HepG2 (cell line): ENCODE results near the gene HOXC5. TPM values are rescaled to one million over a fixed set of nuclear protein-coding genes. Genes with fewer than 3 reads are reported as not detected.

Experiments
- ATAC-seq: fragments of 200-7000 bp; cut with Tn5 transposase; 3 replicates; pipeline ENCODE4 v1.9.1; 2020; ENCODE audit warnings: mild to moderate bottlenecking, moderate library complexity
- BruUV-seq: library from RNA; stranded (reverse); fragments of 400-500 nt; replicated peaks from 2 replicates; lab custom pipeline; 2021; lab: Mats Ljungman, UMichigan
- CTCF ChIA-PET: fragments of 300-600 bp; formaldehyde crosslinking; extraction: SDS; loops from one replicate; lab custom pipeline; 2021; ENCODE audit warnings: low total read pairs, inconsistent platforms, low intra/inter-chr PET ratio; lab: Yijun Ruan, JAX
- POLR2A ChIA-PET: fragments of 350-600 bp; sonication (Branson Sonifier 250); formaldehyde crosslinking; loops from one replicate; lab custom pipeline; 2020; ENCODE audit warnings: antibody characterized with exemption, inconsistent platforms; lab: Yijun Ruan, JAX
- DNase-seq: peaks from one replicate; pipeline ENCODE4 v3.0.0-alpha.2; 2015; ENCODE audit warnings: low spot score
- FAIRE-seq: peaks from 3 replicates; lab custom pipeline; 2011; peaks lifted over from hg19 to GRCh38; lab: Jason Lieb, UNC
- H2AFZ ChIP-seq: one replicate; pipeline ENCODE4 v1.6.1; 2011; ENCODE audit warnings: low read length, inconsistent platforms
- H3K27ac ChIP-seq: fragments of 300-600 bp; 3 replicates; pipeline ENCODE4 v1.8.0; 2011; ENCODE audit warnings: mixed run types, mild to moderate bottlenecking, mixed read lengths, low read length, inconsistent platforms; ENCODE audit not compliant: insufficient read depth; ENCODE audit errors: extremely low read length
- H3K27me3 ChIP-seq, 2 experiments: fragments of 200-600 bp in 1 of 2; 2 replicates in 1 of 2; 3 replicates in 1 of 2; pipeline versions ENCODE4 v1.6.0 to v1.8.0; 2011; ENCODE audit warnings: low read length in 2 of 2, mild to moderate bottlenecking in 2 of 2, moderate library complexity in 2 of 2, inconsistent platforms in 1 of 2; ENCODE audit not compliant: insufficient read depth in 2 of 2, control insufficient read depth in 1 of 2
- H3K36me3 ChIP-seq, 2 experiments: fragments of 200-600 bp in 1 of 2; replicated peaks in 1 of 2; 2 replicates in 1 of 2; 3 replicates in 1 of 2; pipeline versions ENCODE4 v1.5.1 to v1.8.0; 2011; ENCODE audit warnings: low read length in 2 of 2, inconsistent platforms in 1 of 2; ENCODE audit not compliant: insufficient read depth in 2 of 2, control insufficient read depth in 1 of 2
- H3K4me1 ChIP-seq: 2 replicates; pipeline ENCODE4 v1.5.1; 2012; ENCODE audit warnings: low read length, inconsistent platforms; ENCODE audit not compliant: insufficient read depth
- H3K4me2 ChIP-seq: 2 replicates; pipeline ENCODE4 v1.6.0; 2011; ENCODE audit warnings: low read depth, low read length, inconsistent platforms
- H3K4me3 ChIP-seq, 3 experiments: fragments of 200-600 bp in 1 of 3; sonication (generic), shearing (Covaris generic) in 1 of 3; replicated peaks in 1 of 3; 2 replicates each; pipeline ENCODE4 v1.5.1; 2011 to 2016; ENCODE audit warnings: low read length in 3 of 3, inconsistent platforms in 2 of 3, low read depth in 2 of 3, mild to moderate bottlenecking in 2 of 3, control low read depth in 1 of 3, mixed read lengths in 1 of 3; ENCODE audit not compliant: insufficient read depth in 1 of 3
- H3K79me2 ChIP-seq: one replicate; pipeline ENCODE4 v1.6.1; 2011; ENCODE audit warnings: low read length, inconsistent platforms; ENCODE audit not compliant: insufficient read depth
- H3K9ac ChIP-seq: 2 replicates; pipeline ENCODE4 v1.6.0; 2011; ENCODE audit warnings: mild to moderate bottlenecking, low read depth, low read length, inconsistent platforms; ENCODE audit not compliant: insufficient read depth
- H3K9me3 ChIP-seq: 2 replicates; pipeline ENCODE4 v1.5.1; 2012; ENCODE audit warnings: mild to moderate bottlenecking, low read length
- H4K20me1 ChIP-seq: 2 replicates; pipeline ENCODE4 v1.6.0; 2011; ENCODE audit warnings: inconsistent platforms, mild to moderate bottlenecking, low read length, moderate library complexity; ENCODE audit not compliant: insufficient read depth
- ATF7-NPFF ChIP-seq: sonication (generic); formaldehyde crosslinking; IDR thresholded peaks from 2 replicates; pipeline ENCODE4 v1.8.1; 2023; ENCODE audit warnings: mild to moderate bottlenecking, low read depth, missing genetic modification reagents, moderate library complexity
- CHCHD3 ChIP-seq: sonication (generic); formaldehyde crosslinking; IDR thresholded peaks from 2 replicates; pipeline ENCODE4 v1.8.0; 2022; ENCODE audit warnings: mild to moderate bottlenecking, missing genetic modification reagents, moderate library complexity
- HMGXB4 ChIP-seq, 2 experiments: sonication (generic) in 1 of 2; formaldehyde crosslinking in 1 of 2; IDR thresholded peaks; 2 replicates each; pipeline versions ENCODE4 v1.4.0 to v1.6.1; 2018 to 2020; ENCODE audit warnings: missing genetic modification reagents in 2 of 2, borderline replicate concordance in 1 of 2, low read depth in 1 of 2, mild to moderate bottlenecking in 1 of 2, missing biosample characterization in 1 of 2
- NR2F2 ChIP-seq: IDR thresholded peaks from 2 replicates; pipeline ENCODE4 v1.6.1; 2012; ENCODE audit warnings: low read depth, inconsistent platforms, borderline replicate concordance
- PATZ1 ChIP-seq: sonication (generic); formaldehyde crosslinking; IDR thresholded peaks from 2 replicates; pipeline ENCODE4 v1.4.0; 2020; ENCODE audit warnings: missing genetic modification reagents
- REPIN1 ChIP-seq: sonication (generic); formaldehyde crosslinking; IDR thresholded peaks from 2 replicates; pipeline ENCODE4 v1.8.0; 2022; ENCODE audit warnings: missing genetic modification reagents, low read depth, mild to moderate bottlenecking, borderline replicate concordance
- SMARCE1 ChIP-seq: fragments of 450-650 bp; IDR thresholded peaks from 2 replicates; pipeline ENCODE4 v1.6.1; 2017; ENCODE audit warnings: borderline replicate concordance
- TOE1 ChIP-seq: sonication (generic); formaldehyde crosslinking; IDR thresholded peaks from 2 replicates; pipeline ENCODE4 v1.4.0; 2020; ENCODE audit warnings: mild to moderate bottlenecking, missing genetic modification reagents
- ZNF296 ChIP-seq: sonication (generic); formaldehyde crosslinking; conservative IDR thresholded peaks from 2 replicates; pipeline ENCODE4 v1.5.0; 2020; ENCODE audit warnings: mild to moderate bottlenecking, missing genetic modification reagents
- WGBS: methylation state at CpG from one replicate; pipeline ENCODE4 v1.1.6; 2017; ENCODE audit warnings: low lambda C conversion rate; 5-methylcytosine and 5-hydroxymethylcytosine counted together
- in situ Hi-C: cut with HindIII; loops from 2 replicates; pipeline ENCODE4 v1.10.0; 2017; ENCODE audit warnings: low pct_unique_long_range_greater_than_20kb; ENCODE audit not compliant: extremely low pct_ligation_motif_present
- intact Hi-C: fragments of 100-400 bp; cut with micrococcal nuclease; formaldehyde crosslinking; loops from one replicate; pipeline ENCODE4 v1.10.0; 2022; ENCODE audit not compliant: unreplicated experiment
- polyA plus RNA-seq, 8 experiments: library from polyadenylated mRNA; depleted of rRNA in 3 of 8; stranded (reverse) in 7 of 8; unstranded in 1 of 8; fragments of >200 nt; fragmentation: Illumina TruSeq in 4 of 8; extraction: Trizol in 4 of 8; gene quantifications; 2 replicates each; pipeline versions ENCODE4 v1.2.1 to v1.2.3, GENCODE V29; 2011 to 2016; ENCODE audit warnings: low read depth in 4 of 8, missing spikeins in 1 of 8, mixed read lengths in 1 of 8; ENCODE audit not compliant: insufficient read depth in 1 of 8
- total RNA-seq, 5 experiments: library from RNA; depleted of rRNA; stranded (reverse); fragments of >200 nt; fragmentation: Illumina TruSeq; extraction: Trizol; gene quantifications; 2 replicates each; pipeline ENCODE4 v1.2.3, GENCODE V29; 2016; ENCODE audit warnings: low read depth in 1 of 5

The HOXC5 gene
- total and polyA plus RNA-seq, 2 of the 13 experiments (the other 11 are each of a cell fraction or from before 2014, with no cell fraction given), result not detected

- DNase-seq (no peak), FAIRE-seq (no peak), ATAC-seq (no peak)
- Histone ChIP-seq H3K27me3 (peaks cover 7 to 80% of the 10 kb centered on the region in 2 experiments), H3K79me2 (no peaks in the 10 kb centered on the region), H3K9ac (no peak overlapping the region), H3K4me3 (no peak overlapping the region), H3K4me1 (no peaks in the 10 kb centered on the region), H3K27ac (no peak overlapping the region), H4K20me1 (no peaks in the 10 kb centered on the region), H3K4me2 (no peak overlapping the region), H3K36me3 (no peaks in the 10 kb centered on the region), H2AFZ (no peak overlapping the region), H3K9me3 (no peaks in the 10 kb centered on the region)
- intact Hi-C loops (no loop called here), in situ Hi-C loops (no loop called here)
- TF ChIP-seq SMARCE1, result no peak
- no peak for TF ChIP-seq REPIN1 (CRISPR knock-in tag)
- no peak for TF ChIP-seq CHCHD3
- no peak for TF ChIP-seq PATZ1 (CRISPR knock-in tag)
- TF ChIP-seq TOE1 (CRISPR knock-in tag), result no peak
- TF ChIP-seq NR2F2, result no peak
- no peak for TF ChIP-seq HMGXB4 (CRISPR knock-in tag; IDR thresholded peaks at IDR 0.05; ENCODE audit: borderline replicate concordance in 1 of 2, low read depth in 1 of 2)
- no peak for TF ChIP-seq ZNF296 (CRISPR knock-in tag)
- no peak for TF ChIP-seq ATF7-NPFF (CRISPR knock-in tag)
- no TSS peak for BruUV-seq
- 24% methylated on average over 8 of the region's 8 CpGs for WGBS
- ChIA-PET POLR2A (no interaction called here), CTCF (no interaction called here)
These were observed 15.1 kb downstream of the HOXC5 start for GRCh38 chr12:54047964-54048303.
